ENCODE measurements around the gene YES1.
"Not testable (repeated sequence)": the region's sequence is repeated elsewhere in the genome, so short reads cannot be mapped to it uniquely, and the experiment has no call there.

YES1 gene

GRCh38 chr18:688323-688722 is 123.7 kb downstream of the YES1 start:
- no peak for TF ChIP-seq CTCF (IDR thresholded peaks at IDR 0.05; ENCODE audit: insufficient read depth, low read depth, low read length, missing control alignments)
- H3K4me3 ChIP-seq (ENCODE audit: low read length), result no peak overlapping the region
- DNase-seq (ENCODE audit: low read depth), result no peak

- no peak for TF ChIP-seq CTCF (IDR thresholded peaks at IDR 0.05; ENCODE audit: insufficient read depth, low read depth, low read length, missing control alignments)
- DNase-seq (ENCODE audit: low read depth), result no peak
- H3K4me3 ChIP-seq (ENCODE audit: low read length), result no peak overlapping the region
Measured at GRCh38 chr18:686339-687111, 125.5 kb downstream of the YES1 start.

DNA sequence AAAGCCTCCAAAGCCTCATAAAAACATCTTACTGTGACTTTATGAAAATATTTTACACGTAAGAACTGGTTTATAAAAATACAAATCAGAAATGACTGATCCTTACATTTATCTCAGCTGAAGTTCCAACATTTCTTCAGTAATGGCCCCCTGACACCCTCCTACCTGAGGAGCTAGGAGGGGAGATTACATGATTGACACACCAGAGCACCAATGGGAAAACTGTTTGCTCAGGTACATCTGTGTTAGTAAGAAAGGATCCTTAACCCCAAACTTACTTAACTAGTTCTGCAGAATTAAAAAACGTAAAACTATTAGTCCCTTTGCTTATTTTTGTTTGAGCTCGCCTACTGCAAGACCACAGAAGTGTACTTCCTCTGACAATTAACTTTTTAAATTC is 126.6 kb downstream of the YES1 start:
- peak; percentile 24 for DNase-seq (ENCODE audit: low read depth)
- no peak overlapping the region for H3K4me3 ChIP-seq (ENCODE audit: low read length)
- TF ChIP-seq CTCF (IDR thresholded peaks at IDR 0.05; ENCODE audit: insufficient read depth, low read depth, low read length, missing control alignments), result no peak

GRCh38 chr18:683531-683930 is 128.5 kb downstream of the YES1 start:
- TF ChIP-seq CTCF (IDR thresholded peaks at IDR 0.05; ENCODE audit: insufficient read depth, low read depth, low read length, missing control alignments), result no peak
- no peak for DNase-seq (ENCODE audit: low read depth)
- no peak overlapping the region for H3K4me3 ChIP-seq (ENCODE audit: low read length)

DNA sequence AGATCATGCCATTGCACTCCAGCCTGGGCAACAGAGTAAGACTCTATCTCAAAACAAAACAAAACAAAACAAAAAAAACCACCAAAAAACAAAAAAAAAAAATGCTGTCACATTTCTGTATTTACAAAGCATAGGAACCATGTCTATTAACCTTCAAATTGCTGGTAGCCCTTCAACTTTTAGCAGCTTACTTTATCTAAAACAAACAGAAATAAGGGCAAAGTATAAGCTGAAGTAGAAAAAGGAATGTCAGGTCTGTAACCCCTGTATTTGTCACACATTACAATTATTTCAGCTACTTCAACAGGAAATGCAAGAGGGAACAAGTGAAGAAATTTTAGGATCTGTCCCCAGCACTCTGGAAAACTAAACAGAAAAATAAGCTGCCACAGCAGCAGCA is 129.2 kb downstream of the YES1 start:
- DNase-seq (ENCODE audit: low read depth), result no peak
- H3K4me3 ChIP-seq (ENCODE audit: low read length), result no peak overlapping the region
- no peak for TF ChIP-seq CTCF (IDR thresholded peaks at IDR 0.05; ENCODE audit: insufficient read depth, low read depth, low read length, missing control alignments)

DNA sequence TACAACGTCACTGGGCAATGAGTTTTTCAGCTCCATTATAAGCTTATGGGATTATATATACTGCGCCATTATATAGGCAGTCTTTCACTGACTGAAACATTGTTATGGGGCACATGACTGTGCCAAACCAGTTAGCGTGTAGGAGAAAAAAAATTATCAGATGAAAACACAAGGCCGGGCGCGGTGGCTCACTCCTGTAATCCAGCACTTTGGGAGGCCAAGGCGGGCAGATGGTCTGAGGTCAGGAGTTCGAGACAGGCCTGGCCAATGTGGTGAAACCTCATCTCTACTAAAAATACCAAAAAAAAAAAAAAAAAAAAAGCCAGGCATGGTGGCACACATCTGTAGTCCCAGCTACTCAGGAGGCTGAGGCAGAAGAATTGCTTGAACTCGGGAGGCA is 129.6 kb downstream of the YES1 start:
- DNase-seq (ENCODE audit: low read depth); H3K4me3 ChIP-seq (ENCODE audit: low read length): not testable (repeated sequence)

DNA sequence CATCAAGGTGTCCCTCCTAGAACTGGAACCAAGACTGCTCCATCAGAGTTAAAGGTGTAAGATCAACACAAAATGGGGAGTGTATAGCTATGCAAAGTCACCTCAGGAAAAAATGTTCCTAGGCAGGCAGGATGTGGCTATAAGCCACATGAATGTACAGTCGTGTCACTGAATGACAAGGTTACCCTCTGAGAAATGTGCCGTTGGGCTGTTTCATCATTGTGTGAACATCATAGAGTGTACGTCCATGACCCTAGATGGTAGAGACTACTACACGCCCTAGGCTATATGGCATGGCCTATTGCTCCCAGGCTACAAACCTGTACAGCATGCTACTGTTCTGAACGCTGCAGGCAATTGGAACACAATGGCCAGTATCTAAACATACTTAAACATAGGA is 130.1 kb downstream of the YES1 start:
- TF ChIP-seq CTCF (IDR thresholded peaks at IDR 0.05; ENCODE audit: insufficient read depth, low read depth, low read length, missing control alignments), result no peak
- H3K4me3 ChIP-seq (ENCODE audit: low read length), result no peak overlapping the region
- no peak for DNase-seq (ENCODE audit: low read depth)

Data from epithelial cell of esophagus (primary cell).